OCI-LY1 (cell line): ENCODE results near the gene NRDE2.

Source experiments
- EZH2 ChIP-seq: fragments of 200-600 bp; sonication (generic), shearing (Covaris generic); IDR thresholded peaks from 2 replicates; pipeline ENCODE4 v1.8.0; 2017; ENCODE audit warnings: borderline replicate concordance, mixed run types, mild to moderate bottlenecking, antibody characterized with exemption, low read length, moderate library complexity, mixed read lengths
- TF ChIP-seq, protein P1 (sequence below): fragments of 200-600 bp; sonication (generic), shearing (Covaris generic); IDR thresholded peaks from 2 replicates; pipeline ENCODE4 v1.5.1; 2017; ENCODE audit warnings: mild to moderate bottlenecking, antibody characterized with exemption, low read length, moderate library complexity, mixed read lengths

DNA sequence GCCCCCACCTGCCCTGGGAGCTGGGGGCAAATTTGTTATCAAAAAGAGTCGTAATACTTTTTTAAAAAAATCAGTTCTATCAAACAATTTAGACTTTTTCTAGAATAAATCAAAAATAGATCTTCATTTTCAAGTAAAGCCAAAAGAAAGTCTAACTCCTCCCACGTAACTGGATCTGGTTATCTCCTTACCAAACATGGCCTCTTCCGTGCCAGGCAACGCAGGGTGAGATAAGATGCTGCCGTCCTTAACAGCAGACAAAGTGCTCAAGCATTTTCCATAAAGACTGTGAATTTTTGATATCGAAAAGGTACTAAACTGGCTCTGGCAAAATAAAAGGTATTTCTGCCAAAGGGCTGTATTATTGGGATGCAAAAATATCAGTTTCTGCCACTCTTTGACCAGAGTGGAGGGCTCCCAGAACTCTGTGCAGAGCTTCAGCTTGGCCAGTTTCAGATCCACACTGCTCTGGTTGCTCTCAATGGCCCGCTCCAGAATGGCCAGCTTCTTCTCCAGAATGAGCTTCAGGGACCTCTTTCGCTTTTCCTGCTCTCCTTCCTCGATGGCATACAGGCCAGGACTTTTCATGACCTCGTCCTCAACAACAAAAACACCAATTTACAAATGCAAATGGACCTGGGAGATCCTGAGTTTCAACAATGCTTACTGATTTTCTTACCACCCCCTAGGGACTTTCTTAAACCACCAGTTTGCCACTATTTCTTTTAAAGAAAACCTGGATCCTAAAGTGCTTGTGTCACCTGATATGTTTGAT lies 29.0 kb downstream of the NRDE2 start:
- TF ChIP-seq, protein P1, sequence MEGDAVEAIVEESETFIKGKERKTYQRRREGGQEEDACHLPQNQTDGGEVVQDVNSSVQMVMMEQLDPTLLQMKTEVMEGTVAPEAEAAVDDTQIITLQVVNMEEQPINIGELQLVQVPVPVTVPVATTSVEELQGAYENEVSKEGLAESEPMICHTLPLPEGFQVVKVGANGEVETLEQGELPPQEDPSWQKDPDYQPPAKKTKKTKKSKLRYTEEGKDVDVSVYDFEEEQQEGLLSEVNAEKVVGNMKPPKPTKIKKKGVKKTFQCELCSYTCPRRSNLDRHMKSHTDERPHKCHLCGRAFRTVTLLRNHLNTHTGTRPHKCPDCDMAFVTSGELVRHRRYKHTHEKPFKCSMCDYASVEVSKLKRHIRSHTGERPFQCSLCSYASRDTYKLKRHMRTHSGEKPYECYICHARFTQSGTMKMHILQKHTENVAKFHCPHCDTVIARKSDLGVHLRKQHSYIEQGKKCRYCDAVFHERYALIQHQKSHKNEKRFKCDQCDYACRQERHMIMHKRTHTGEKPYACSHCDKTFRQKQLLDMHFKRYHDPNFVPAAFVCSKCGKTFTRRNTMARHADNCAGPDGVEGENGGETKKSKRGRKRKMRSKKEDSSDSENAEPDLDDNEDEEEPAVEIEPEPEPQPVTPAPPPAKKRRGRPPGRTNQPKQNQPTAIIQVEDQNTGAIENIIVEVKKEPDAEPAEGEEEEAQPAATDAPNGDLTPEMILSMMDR, result no peak
- no peak for TF ChIP-seq EZH2
